CD1c-positive myeloid dendritic cell (primary cell): ENCODE measurements around the gene RBMS3.
"Not testable (repeated sequence)": the region's sequence is repeated elsewhere in the genome, so short reads cannot be mapped to it uniquely, and the experiment has no call there.

ENCODE experiments used
- DNase-seq: peaks from one replicate; pipeline ENCODE4 v3.0.0-alpha.2; 2016; ENCODE audit errors: extremely low spot score

The RBMS3 gene

DNA sequence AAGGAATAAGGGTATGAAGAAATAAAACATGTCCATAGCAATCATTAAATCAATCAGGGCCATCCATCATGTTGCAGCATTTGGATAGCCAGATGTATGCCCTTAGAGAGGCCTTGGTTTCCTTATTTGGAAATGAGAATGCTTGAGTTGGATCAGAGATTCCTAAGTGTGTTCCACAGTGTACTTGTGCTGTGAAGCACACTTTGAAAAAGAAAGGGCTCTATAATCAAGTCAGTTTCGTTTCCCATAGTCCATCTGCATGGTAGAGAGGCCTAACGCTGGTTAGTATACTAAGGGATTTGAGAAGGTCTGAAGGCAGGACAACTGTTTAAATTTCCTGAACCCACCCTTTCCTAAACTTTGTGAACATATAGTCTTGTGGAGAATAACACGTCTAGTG is 30.9 kb downstream of the RBMS3 start:
- DNase-seq: no peak

GRCh38 chr3:29312395-29312794 is 31.5 kb downstream of the RBMS3 start:
- DNase-seq: no peak

DNA sequence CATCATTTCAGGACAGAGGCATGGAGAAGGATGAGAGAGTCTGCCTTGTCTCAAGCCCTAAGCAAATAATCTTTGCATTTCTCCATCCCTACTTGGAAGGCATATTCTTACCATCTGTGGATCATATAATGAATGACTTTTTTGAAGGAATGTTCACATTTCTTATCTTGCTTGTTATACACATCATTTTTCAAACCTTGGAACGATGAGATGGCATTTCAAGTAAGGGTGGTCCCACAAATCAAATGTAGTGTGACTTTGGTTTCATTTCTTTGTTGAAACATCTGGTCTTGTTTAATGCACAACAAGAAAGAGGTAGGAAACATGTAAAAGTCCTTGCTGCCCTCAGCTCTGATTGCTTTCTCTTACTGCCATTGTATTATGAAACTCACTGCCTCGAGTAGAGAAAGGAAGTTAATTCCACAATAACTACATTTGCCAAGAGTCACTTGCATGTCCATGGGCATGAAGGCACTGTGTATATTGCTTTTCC is 32.1 kb downstream of the RBMS3 start:
- no peak for DNase-seq

- no peak for DNase-seq
Observed at GRCh38 chr3:29313981-29314726, 33.3 kb downstream of the RBMS3 start.

- no peak for DNase-seq
Observed at GRCh38 chr3:29314727-29315088, 33.8 kb downstream of the RBMS3 start.

GRCh38 chr3:29317659-29318173 is 36.8 kb downstream of the RBMS3 start:
- no peak for DNase-seq

- DNase-seq: no peak
Observed at GRCh38 chr3:29318251-29318650, 37.4 kb downstream of the RBMS3 start.

- DNase-seq: no peak
Observed at GRCh38 chr3:29319262-29319661, 38.4 kb downstream of the RBMS3 start.

- no peak for DNase-seq
Observed at GRCh38 chr3:29319798-29320197, 38.9 kb downstream of the RBMS3 start.

DNA sequence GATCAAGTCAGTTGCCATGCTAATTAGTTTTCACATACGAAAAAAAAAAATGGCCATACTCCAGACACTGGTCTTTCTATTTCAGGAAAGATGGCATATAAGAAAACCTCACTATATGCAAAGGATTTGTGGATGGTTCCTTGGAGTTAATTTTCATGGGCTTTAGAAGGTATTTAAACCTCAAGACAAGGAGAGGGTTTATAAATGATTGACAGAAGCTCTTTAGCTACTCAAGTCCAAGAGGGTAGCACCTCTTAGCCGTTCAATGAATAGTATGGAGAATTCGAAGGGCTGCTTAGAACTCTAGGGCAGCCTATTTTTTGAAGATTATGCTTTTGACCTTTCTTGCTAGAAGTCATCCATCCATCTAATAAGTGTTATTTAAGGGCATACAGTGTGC is 41.7 kb downstream of the RBMS3 start:
- DNase-seq: no peak

DNA sequence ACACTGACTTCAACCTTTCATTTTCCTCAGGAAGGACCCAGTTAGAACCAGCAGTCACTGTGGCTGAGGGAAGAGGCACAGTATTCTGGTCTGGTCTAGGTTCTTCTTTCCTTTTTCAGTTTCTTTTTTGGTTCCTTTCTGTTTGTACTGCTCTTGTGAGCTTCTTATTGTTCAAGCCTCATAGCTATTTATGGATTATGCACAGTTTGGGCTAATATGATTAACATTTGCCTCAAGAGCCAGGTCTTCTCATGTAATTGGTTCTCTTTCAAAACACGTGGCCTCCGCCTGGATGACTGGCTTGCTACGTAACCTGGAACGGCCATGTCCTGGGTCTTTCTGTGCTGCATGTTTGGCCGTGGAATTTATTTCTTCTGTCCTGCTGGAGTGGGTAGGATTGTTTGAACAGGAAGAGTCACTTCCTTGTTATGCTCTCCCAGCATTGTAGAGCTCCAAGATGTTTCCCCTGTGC is 43.3 kb downstream of the RBMS3 start:
- peak; percentile 28 for DNase-seq

GRCh38 chr3:29326540-29326939 is 45.7 kb downstream of the RBMS3 start:
- DNase-seq: not testable (repeated sequence)

- no peak for DNase-seq
Observed at GRCh38 chr3:29329986-29330890, 49.4 kb downstream of the RBMS3 start.

- DNase-seq: no peak
Observed at GRCh38 chr3:29331035-29331434, 50.2 kb downstream of the RBMS3 start.

- no peak for DNase-seq
Observed at GRCh38 chr3:29331456-29332194, 50.8 kb downstream of the RBMS3 start.

DNA sequence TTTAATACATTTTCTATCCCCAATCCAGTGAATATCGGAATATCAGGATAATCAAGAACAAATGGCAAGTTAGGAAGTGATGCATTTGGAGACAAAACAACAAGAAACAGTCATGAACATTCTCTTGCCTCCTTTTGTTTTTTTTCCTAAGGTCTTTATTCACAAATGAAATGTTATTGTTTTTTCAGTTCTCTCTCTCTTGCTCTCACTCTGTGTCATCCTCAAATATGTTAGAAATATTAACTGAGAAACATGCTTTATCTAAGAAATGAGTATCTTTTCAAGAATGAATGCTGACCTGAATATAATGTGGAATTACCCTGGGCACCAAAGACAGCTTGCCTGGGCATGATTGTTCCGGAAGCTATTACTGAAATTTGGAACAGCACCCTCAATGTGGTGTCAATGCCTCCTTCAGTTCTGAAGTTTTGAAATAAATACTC is 51.3 kb downstream of the RBMS3 start:
- no peak for DNase-seq

DNA sequence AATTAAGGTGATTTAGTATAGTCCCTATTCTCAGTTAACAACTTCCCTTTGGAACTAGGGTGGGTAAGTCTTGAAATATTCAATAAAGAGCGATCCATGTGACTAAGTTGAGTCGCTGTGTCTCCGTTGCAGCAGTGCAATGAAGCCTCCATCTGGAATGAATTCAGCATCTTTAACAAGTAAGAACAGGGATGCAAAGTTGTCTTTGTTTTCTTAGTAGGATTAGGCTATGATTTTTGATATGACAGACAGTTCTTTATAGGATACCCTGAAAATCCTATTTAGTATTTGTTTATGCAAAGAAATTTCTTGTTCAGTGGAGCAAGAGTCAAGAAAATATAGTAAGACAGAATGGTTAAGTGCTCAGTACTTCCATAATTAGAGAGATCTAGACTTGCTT is 52.7 kb downstream of the RBMS3 start:
- DNase-seq: no peak

DNA sequence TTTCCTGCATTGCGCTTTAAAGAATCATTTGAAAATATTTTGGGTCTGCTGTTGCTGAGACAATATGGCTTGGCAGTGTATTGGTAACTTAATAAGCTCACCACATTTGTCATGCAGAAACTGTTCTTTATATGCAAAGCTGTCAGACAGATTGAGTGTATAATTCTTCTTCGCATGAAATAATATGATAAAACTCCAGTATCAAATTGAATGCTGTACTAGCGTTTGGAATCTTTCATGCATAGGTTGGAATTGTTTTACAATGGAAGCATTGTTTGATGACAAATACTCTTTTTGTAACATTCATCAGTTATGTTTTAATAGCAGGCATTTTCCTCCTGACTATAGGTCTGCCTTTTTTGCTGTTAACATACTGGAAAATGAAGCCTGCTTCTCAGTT is 53.8 kb downstream of the RBMS3 start:
- DNase-seq: no peak

DNA sequence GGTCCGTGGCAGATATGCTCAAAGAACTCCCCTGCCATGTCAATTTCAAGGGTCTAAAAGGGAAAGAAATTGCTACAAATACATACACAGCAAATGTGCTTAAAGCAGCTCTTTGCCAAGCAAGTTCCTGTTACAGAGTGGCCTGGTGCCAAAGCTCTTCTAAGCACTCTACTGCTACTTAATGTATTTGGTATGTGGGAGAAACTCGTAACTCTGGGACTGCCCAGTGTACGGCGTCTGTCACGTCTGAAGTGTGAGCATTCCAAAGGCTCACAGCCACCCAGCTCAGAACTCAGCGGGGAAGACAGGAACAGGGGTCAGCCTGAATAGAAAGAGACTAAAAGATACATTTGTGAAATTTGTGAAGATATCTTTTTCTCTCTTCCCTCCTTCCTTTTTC is 54.6 kb downstream of the RBMS3 start:
- DNase-seq: peak; percentile 10

DNA sequence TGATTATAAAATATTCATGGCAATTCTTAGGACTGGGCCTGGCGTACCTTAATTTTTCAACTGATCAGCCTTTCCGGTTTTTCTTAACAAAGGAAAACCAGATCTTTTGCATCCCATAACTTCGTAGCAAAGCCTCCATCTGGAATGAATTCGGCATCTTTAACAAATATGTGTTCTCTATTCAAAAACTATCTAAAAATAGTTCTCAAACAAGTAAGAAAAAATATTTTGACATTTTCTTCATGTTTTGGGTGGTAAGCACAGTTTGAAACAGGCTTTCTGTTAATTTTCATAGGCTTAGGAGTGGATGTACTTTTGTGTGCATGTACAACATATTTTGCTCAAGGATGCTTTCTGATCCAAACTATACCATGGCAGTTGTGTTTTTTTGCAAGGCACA is 55.1 kb downstream of the RBMS3 start:
- DNase-seq: no peak

DNA sequence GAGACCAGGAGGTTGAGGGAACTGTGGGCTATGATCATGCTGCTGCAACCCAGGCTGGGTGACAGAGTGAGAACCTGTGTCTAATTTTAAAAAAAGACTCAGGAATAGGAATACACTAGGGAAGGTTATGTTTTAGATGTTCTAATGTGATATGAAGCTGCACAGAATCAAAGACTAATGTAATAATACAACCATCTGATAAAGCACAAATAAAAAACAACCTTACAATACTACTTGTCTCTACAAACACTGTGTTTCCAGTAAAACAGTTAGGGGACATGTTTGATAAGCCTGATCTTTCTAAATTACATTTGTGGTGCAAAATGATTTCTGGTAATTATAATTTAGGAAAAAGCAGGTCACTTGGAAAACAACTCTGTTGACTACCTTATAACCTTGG is 56.7 kb downstream of the RBMS3 start:
- DNase-seq: no peak

GRCh38 chr3:29338377-29338776 is 57.5 kb downstream of the RBMS3 start:
- no peak for DNase-seq
